Glomerular endothelial cell (primary cell): Measurements from ENCODE around the gene BCL2A1. TPM values are rescaled to one million over a fixed set of nuclear protein-coding genes. Genes with fewer than 3 reads are reported as not detected.
"Not testable (repeated sequence)": the region's sequence is repeated elsewhere in the genome, so short reads cannot be mapped to it uniquely, and the experiment has no call there.

Experiments
- DNase-seq: peaks from one replicate; pipeline ENCODE4 v3.0.0-alpha.2; 2011; ENCODE audit warnings: low read depth, low spot score; ENCODE audit errors: extremely low read depth
- total RNA-seq: library from RNA; depleted of rRNA; stranded (reverse); fragments of >200 nt; gene quantifications from 2 replicates; pipeline ENCODE4 v1.2.3, GENCODE V29; 2015

Gene BCL2A1
- total RNA-seq, 1 donor from 2014 or later: not detected

GRCh38 chr15:79926116-79926515, 44.9 kb downstream of the BCL2A1 start:
- DNase-seq: not testable (repeated sequence)

- no peak for DNase-seq
Measured at GRCh38 chr15:79924379-79924778, 46.6 kb downstream of the BCL2A1 start.

GRCh38 chr15:79923515-79924169, 47.4 kb downstream of the BCL2A1 start:
- DNase-seq: peak; percentile 39

DNA sequence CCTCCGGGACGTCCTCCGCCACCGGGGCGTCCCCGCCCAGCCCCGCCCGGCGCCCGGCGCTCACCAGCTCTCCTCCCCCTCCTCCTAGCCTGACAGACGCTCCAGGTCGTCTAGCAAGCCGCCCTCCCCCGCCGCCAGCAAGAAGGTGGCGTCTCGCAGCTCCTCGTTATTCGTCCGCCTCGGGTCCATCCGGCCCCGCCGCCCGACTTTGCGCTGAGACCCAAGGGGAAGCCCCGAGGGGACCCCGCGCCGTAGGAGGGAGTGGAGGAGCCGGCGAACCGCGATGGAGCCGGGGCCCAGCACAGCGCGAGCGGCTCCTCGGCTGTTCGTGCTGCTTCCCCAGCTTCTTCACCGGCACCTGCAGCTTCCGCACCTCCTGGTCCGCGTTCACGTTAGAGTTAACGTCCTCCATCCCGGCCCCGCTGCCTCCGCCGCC, 47.9 kb downstream of the BCL2A1 start:
- DNase-seq: no peak

DNA sequence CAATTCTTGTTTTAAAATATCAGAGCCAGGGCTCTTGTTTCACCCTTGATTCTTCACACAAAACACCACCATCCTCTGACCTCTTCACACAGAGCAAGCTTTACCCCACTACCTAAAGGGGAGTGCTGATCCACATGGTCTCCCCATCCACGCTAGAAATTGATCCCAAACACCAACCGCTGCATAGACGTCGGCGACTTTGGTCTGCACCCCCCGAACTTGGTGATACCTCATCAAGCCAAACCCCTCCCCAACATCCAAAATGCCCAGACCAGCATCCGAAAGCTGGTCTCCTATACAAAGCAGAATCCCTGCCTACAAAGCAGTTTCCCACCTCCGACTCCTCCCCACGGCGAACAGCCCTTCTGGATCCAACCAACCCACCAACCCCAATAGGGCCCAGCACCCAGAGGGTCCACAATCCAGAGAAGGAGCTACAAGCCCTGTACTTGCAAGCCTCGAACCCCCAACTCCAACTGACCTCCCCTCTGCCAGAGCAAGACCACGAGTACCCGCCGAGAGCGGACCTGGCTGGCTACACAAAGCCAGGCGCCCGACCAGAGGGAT, 48.4 kb downstream of the BCL2A1 start:
- DNase-seq: no peak

GRCh38 chr15:79919749-79920511, 51.1 kb downstream of the BCL2A1 start:
- DNase-seq: no peak

- DNase-seq: no peak
Measured at GRCh38 chr15:79919090-79919748, 51.8 kb downstream of the BCL2A1 start.

- no peak for DNase-seq
Measured at GRCh38 chr15:79918278-79918677, 52.7 kb downstream of the BCL2A1 start.

DNA sequence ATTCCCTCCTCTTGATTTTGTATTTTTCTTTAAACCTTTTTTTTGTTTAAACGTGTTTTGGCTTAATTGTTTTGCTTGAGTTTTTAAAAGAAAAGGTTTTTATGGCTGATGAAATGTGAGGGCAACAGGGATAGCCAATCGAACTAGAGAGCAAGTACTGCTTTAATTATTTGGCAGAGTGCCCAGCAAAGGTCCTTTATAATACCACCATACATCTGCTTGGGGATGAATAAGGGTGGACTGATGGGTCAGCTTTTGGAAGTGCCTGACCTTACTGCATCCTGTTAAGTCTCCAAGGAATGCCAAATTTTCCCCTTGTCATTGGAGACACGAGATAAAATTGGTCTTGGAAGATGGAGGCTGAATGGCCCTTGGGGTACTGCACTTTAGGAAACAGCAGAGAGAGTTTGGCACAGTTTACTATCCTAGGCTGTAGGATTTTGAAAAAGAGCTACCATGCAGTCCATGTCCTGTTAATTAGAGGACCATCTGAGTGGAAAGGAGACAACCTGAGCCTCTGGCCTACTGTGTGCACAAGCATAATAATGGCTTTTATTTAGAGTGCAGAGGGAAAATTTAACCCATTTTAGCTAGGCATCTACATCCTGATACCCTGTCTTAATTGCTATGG, 54.4 kb downstream of the BCL2A1 start:
- DNase-seq: no peak

DNA sequence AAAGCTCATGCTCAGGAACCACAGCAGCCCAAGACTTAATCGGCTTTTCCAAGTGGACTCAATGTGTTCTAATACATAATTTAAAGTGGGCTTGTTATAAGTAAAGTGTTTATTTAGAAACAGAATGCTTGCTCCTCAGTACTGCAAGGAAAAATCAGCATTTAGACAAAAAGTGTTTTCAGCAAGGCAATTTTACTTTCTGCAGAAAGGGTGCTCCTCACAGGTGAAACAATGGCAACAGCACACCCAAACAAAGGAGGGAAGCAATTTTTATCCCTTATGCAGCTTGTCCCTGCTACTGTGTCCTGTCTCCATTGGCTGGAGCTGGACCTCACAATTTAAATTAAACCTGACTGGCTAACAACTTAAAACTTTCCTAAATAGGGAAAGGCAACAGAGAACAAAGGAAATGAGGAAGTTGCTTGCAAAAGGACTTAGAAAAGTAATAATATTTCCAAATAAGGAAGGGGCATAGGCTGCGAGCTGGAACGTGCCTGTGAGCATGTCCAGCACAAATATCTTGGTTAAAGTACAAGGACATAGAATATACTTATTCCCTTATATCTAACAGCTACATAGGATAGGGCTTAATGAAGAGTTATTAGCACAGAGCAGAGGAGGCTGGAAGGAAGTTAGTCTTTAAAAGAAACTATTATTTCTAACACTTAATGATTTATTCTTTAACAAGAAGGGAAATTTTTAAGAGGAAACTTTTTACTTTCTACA, 55.1 kb downstream of the BCL2A1 start:
- DNase-seq: not testable (repeated sequence)

- no peak for DNase-seq
Measured at GRCh38 chr15:79914728-79915127, 56.3 kb downstream of the BCL2A1 start.

Other genes with a start within 250 kb of the BCL2A1 start
- gene MTHFS, start 74.2 kb downstream of the BCL2A1 start, total RNA-seq: 3.8 and 18.7 TPM in 2 replicates
- gene ZFAND6, start 88.5 kb upstream of the BCL2A1 start, total RNA-seq: 84.9 and 141 TPM in 2 replicates
- gene FAH, start 181.8 kb upstream of the BCL2A1 start, total RNA-seq: 14.9 and 23.9 TPM in 2 replicates